ENCODE measurements around the gene GSTA3.
"Not testable (repeated sequence)": the region's sequence is repeated elsewhere in the genome, so short reads cannot be mapped to it uniquely, and the experiment has no call there.

GSTA3 gene

DNA sequence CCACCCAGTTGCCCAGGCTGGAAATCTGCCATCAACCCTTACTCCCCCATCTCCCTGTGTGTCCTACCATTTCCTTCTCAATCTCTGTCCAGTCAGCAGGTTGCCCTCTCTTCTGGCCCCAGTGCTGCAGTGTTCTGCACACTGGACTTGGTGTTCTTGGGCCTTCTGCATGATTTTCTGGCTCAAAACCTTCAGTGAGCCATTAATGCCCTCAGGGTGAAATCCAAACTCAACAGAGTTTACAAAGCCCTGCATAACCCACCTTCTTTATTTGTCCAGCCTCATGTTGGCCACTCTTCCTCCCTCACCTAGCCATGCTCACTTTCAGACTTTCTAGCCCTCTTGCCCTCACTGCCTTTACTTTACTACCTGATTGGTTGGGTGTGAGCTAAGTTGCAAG is 5.0 kb upstream of the GSTA3 start:
- DNase-seq (ENCODE audit: low read depth in 2 of 2): no peak

DNA sequence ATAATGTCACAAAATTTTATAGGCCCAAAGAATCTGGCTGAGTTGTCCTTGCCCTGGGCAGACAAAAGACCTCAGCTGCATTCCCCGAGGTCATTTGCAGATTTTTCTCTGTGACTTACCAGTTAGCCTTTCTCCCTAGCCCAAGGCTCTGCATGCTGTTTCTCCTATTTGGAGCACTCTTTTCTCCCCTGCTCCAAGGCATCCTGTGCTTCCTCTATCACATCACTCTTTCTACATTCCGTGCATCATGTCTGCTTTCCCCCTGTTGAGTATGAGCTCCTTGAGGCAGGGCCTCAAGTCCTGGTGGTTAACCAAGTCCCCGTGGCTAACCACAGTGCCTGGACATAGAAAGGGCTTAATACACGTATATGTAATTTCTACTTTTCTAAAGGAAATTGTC is 593 bp upstream of the GSTA3 start:
- DNase-seq (ENCODE audit: low read depth in 2 of 2): no peak

DNA sequence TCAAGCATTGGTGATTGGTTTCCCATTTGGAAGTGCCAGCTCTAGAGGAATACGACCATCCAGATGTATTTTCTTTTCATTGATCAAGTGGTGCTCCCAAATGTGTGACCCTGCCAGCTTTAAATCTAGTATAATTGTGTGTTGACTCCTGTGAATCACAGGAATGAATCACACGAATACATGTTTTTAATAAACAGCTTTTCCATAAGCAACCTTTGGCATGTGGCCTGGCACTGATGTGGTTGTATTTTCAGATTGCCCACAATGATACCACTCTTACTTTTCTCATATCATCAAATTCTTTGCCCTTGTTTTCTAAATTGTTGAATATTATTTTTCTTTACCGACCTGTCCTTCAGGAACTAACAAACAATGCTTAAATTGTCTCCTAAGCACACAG is 367 bp downstream of the GSTA3 start:
- no peak for DNase-seq (ENCODE audit: low read depth in 2 of 2)

DNA sequence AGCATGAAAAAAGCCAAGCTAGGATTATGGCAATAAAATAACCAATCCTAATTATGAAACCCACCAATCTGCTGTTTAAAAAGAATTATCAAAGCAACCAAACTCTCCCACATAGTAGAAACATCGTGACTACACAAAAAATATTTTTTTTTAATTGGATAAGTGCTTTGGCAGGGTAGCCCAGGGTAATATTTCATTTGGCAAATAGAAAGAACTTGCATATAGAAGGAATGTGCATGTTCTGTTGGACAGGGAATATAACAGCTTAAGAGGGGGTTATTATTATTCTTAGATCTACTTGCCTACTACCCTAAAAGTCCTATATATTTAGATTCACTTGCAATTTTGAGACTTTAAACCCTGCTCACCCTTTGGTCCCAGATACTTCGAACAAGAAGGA is 972 bp downstream of the GSTA3 start:
- DNase-seq (ENCODE audit: low read depth in 2 of 2): no peak

DNA sequence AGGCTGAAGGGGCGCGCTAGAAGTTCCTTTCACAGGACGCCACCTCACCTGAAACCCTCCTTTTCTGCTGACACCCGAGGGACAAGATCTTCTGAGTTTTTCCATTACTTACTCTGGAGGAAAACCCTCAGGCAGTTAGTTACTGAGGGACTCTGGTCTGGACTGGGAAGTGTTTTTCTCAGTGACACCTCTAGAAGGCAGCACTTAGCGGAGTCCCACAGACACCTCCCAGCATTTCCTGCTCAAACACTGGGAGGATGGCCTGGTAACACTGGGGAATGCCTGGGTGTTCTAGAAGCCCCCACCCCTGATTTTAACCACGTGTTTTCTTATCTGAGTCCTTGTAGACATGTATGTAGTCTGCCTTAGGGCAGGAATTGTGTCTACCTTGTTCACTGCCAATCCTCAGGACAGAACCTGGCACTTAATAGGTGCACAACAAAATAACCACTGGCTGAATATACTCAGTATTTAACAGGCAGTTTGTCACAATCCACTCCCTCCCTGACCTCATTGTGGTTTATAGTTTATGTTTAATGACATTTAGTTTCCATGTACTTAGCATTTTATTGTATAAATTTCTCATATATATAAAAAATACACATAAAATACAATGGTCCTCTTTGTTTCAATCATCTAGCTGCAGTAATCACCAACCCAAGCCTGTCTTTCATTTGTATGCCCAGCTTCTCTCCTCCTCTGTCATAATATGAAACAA is 4.8 kb downstream of the GSTA3 start:
- no peak for DNase-seq (ENCODE audit: low read depth in 2 of 2)

DNA sequence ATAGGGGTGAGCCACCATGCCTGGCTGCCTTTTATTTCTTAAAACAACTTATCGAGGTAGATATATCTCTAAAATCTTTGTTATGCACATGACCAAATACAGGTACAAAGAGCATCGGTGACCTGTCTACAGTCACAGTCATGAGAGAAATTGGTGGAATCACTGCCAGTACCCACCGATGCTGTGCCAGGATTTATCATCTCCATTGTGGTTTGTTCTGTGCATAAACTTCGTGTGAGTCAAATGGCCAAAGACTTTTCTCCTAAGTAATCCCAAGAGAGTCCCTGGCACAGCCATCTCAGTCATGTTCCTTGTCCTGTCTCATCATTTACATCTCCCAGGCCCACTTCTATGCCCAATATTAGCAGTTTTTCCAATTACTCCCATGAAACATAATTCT is 9.0 kb downstream of the GSTA3 start:
- no peak for DNase-seq (ENCODE audit: low read depth in 2 of 2)

DNA sequence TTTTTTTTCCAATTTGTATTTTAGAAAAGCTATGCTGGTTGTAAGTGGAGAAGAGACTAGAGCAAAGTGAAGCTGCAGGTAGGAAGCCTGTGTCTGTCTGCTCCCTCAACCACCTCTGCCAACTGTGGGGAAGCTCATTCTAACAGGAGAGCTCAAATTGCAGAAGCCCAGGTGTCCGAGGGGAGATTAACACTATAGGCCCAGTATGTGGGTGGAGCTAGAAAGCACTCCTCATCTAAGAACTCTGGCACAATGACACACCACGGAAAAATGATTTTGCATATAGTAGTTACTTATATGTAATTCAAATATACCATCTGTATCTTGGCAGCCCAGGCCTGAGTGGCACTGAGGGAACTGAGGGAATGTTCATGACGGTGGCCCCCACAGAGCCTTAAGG is 13.7 kb downstream of the GSTA3 start:
- not testable (repeated sequence) for DNase-seq (ENCODE audit: low read depth in 2 of 2)

DNA sequence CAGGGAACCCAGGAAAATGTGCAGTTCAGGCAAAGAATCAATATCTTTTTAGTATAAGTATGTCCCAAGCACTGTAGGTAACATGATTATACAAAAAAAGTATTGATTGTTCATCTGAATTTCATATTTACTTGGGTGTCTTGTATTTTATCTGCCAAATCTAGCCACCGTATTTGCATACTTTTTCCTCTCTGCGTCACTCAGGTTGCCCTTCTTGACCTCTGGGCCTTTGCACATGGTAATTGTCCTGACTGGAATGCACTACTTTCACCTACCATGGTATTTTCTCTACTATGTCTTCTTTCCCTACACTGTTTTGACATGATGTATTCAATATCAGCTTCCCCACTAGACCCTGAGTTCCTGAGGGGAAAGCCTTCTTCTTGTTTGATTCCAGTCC is 15.2 kb downstream of the GSTA3 start:
- DNase-seq (ENCODE audit: low read depth in 2 of 2): no peak

DNA sequence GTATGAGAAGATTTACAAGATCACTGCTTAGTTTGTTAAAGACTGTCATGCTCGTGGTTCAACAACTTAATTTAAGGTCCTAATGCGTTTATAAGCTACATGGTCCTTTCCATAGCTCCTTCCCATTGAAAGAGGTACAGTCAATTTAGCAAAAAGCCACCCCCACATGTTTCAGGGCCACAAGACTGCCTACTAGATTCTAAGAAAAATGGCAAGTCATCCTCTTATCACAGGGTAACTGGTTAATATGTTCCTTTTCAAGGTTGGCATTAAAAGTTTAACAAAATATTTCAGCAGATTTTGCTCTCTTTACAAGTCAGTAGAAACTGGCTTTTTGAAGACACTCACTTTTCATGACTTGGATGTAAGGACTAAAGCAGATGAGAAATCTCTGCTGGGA is 15.7 kb downstream of the GSTA3 start:
- DNase-seq (ENCODE audit: low read depth in 2 of 2): no peak

DNA sequence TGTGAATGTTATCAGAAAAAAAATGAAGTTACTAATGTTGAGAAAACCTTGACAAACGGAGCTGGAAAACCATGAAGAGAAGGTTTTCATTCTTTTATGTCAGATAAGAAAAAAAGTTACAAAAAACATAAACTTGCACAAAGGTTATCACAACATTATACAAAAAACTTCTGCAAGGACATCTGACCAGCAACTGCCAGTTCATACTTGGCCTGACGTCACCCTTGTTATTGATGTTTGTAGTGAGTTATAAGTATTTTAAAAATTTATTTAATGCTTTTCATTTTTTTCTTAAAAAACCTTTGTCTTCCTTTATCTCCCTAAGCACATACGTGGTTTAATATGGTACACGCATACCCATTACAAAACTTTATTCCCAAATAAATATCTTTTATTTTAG is 16.3 kb downstream of the GSTA3 start:
- DNase-seq (ENCODE audit: low read depth in 2 of 2): no peak

DNA sequence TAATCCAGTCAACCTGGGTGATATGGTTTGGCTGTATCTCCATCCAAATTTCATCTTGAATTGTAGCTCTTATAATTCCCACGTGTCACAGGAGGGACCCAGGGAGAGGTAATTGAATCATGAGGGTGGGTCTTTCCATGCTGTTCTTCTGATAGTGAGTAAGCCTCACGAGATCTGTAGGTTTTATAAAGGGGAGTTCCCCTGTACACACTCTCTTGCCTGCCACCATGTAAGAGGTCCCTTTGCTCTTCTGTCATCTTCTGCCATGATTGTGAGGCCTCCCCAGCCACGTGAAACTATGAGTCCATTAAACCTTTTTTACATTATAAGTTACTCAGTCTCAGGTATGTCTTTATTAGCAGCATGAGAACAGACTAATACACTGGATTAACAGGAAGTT is 19.5 kb downstream of the GSTA3 start:
- DNase-seq (ENCODE audit: low read depth in 2 of 2): no peak

DNA sequence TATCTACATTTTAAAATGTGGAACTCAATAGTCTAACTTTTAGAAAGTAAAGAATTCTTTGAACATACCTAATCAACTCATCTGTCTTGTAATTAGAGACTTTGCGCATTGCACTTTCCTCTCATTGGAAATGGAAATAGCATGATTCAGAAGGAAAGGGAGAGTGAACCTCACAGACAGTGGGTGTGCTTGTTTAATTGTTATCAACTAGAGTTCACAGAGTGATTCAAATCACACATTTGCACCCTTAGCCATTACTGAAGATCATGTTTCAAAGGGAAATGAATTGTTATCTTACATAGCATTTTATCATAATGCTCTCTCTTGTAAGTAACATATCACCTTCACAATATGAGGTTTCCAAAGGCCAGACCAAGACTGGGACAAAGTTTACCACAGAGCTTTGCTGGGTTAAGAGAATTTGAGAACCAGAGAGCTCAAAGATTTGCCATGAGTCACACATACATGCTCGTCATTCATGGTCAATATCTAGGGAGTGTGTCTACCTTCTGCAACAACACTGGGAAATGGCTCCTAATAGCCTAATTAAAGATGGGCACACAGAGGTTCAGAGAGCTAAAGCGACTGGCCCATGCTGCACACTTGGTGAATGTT is 21.5 kb downstream of the GSTA3 start:
- no peak for DNase-seq (ENCODE audit: low read depth in 2 of 2)

DNA sequence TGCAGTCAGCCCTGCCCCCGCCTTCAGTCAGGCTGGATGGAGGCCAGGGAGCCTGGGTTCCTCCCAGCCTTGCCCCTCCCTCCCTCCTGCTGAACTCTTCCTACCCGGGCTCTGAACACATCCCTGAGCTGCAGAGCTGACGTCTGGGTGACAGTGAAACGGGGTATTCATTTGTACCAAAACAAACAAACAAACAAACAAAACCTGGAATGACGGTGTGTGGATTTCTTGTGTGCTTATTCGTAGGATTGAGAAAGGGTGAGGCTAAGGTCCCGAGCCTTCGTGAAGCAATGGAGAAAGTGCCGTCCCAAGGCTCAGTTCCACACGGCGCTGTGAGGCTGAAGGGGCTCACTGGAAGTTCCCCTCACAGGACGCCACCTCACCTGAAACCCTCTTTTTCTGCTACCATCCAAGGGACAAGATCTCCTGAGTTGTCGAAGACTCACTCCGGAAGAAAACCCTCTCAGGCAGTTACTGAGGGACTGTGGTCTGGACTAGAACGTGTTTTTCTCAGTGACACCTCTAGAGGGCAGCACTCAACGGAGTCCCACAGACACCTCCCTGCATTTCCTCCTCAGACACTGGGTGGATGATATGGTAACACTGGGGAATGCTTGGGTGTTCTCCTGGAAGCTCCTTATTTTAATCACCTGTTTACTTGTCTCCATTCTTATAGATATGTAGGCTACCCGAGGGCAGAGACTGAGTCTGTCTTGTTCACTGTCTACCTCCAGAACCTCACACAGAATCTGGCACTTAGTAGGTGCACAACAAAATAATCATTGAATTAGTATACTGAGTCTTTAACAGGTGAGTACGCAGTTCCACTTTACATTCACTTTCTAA is 27.3 kb downstream of the GSTA3 start:
- DNase-seq (ENCODE audit: low read depth in 2 of 2): peak; percentile 19 to 23

DNA sequence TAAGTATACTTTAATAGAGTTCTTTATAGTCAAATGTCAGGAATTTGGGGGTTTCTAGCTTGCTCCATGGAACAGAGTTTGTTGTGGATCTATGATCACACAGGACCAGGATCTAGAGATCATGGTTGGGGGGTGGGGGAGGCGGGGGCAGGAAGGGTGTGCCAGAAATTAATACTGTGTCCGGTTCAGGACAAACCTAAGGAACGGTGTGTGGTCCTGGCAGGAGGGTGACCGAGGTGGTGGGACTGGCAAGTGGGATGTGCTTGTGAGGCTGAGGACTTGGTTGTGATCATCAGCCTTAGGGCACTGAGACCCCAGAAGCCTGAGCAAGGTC is 27.9 kb downstream of the GSTA3 start:
- no peak for DNase-seq (ENCODE audit: low read depth in 2 of 2)

DNA sequence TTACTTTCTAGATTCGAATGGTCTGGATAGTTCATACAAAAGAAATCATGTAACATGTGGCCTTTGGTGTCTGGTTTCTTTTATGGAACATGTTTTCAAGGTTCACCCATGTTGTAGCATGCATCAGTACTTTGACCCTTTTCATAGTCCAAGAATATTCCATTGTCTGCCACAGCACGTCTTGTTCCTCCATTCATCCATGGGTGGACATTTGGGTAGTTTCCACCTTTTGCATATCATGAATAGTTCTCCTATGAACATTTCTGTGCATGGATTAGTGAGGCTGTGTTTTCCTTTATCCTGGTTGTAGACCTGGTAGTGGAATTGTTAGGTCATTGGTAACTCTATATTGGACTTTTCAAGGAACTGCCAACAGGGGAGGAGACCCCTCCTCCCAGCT is 31.7 kb downstream of the GSTA3 start:
- DNase-seq (ENCODE audit: low read depth in 2 of 2): no peak

DNA sequence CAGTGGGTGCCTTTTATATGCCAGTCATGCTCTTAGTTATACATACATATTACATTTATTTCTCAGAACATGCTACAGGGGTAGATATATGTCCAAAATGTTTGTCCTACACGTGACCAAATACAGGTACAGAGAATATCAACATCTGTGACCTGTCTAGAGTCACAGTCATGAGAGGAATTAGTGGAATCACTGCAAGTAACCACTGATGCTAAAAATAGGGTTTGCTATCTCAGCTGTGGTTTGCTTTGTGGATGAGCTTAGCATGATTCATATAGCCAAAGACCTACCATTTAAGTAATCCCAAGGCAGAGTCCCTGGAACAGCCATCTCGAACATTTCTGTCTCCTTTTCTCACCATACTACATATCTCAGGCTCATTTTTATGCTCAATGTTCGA is 32.3 kb downstream of the GSTA3 start:
- no peak for DNase-seq (ENCODE audit: low read depth in 2 of 2)

DNA sequence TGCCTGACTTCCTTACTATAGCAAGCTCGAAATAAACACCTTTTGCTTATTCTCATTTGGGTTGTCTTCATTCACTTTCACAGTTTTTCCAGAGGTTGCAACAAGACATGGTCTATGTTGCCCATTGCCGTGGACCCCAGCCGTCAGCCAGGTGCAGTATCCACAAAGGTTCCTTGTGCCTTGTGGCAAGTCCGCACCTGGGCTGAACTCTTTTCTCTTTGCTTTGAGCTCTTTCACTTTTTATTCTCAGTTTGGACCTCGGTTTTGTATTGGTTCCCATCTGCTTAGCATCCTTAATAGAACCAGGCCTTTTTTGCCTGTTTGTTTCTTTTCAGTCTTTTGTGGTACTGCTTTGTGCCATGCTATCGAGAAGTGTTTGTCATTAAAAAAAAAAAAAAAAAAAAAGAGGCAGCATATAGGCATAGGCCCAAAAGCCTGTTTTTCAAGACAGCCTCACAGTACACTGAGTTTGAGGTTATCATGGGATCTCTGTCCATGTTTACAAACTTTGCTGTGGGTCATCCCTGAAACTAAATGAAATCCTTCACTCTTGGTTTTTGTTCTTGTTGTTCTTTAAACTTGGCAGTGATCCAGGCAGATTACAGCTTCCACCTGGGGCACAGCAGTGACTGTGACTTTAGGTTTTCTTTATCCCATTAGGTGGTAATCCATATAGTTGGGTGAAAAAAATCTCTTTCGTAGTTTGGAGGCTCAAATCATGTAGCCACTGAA is 33.3 kb downstream of the GSTA3 start:
- DNase-seq (ENCODE audit: low read depth in 2 of 2): no peak

DNA sequence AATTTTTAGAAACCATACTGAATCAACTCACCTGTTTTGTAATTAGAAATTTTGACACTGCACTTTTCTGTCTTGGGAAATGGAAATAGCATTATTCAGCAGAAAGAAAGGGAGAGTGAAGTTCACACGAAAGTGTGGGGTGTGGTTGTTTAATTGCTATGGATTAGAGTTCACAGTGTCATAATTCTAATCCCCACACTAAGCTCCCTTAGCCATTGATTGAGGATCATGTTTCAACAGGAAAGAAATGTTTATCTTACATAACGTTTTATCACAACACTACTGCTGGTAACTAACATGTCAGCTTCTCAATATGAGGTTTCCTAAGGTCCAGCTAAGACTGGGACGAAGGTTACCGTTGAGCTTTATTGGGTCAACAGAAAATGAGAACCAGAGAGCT is 37.5 kb downstream of the GSTA3 start:
- no peak for DNase-seq (ENCODE audit: low read depth in 2 of 2)

DNA sequence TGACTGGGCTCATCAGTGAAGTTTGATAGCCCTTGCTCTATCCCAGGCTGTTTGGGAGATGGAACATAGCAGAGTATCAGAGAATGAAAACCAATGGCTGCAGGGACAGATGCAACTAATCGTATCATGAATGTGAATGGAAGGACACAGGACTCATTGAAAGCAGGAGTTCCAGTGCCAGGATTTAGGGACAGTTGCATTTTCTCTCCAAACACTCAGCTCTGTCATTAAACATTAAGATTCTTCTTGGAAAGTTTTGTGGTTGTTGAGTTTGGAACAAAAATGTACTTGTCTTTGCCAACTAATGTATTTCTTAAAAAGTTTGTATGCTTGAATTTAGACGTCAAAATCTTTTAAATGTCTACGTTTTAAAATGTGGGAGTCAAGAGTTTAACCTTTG is 37.9 kb downstream of the GSTA3 start:
- no peak for DNase-seq (ENCODE audit: low read depth in 2 of 2)

DNA sequence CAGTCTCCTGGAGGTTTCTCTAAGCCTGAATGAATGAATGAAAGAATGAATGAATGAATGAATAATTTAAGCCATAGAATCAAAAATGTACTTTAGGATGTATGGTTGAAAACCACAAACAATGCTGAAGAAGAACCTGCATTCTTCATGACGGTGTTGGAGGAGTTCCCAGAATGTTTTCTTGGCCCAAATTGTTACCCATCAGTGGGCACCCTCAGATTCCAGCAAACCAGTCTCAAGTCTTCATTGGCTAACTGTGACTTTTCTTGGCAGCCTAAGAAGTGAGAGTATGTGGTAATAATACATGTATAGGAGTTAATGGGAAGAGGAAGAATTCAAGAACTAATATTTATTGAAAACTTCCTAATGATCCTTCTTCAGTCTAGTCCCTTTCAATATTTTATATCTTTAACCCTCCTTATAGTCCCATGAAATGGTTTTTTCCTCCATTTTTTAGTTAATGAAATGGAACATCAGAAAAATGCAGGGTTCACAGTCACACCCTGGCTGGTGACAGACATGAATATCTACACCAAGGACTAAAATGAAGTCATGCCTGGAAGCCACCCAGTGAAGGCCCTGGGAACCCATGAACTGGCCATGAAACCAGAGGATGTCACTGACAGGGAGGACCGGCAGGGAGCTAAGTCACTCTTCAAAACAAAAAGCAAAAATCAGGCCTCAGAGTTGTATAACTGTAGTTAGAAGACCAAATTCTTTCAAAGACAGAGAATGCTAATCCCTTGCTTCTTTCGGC is 39.0 kb downstream of the GSTA3 start:
- DNase-seq (ENCODE audit: low read depth in 2 of 2): not testable (repeated sequence)

DNA sequence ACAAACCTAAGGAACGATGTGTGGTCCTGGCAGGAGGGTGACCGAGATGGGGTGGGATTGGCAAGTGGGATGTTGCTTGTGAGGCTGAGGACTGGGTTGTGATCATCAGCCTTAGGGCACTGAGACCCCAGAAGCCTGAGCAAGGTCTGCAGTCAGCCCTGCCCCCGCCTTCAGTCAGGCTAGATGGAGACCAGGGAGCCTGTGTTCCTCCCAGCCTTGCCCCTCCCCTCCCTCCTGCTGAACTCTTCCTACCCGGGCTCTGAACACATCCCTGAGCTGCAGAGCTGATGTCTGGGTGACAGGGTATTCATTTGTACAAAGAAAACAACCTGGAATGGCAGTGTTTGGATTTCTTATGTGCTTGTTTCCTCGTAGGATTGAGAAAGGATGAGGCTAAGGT is 40.6 kb downstream of the GSTA3 start:
- DNase-seq (ENCODE audit: low read depth in 2 of 2): not testable (repeated sequence)

DNA sequence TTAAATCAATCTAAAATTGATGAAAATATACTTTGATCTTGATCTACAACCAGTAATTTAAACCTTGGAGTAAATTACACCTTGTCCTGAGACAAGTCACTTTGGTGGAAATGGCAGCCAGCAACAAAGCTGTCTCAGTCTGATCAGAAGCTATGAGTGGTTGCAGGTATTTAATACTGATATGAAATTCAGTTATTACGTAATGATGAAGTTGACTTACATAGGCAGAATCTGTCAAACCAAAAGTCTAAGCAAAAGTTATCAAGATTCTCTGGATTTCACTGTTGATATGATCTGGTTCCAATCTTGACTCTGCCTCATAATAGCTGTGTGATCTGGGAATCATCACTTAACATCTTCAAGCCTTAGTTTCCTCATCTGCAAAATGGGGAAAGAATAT is 41.3 kb downstream of the GSTA3 start:
- no peak for DNase-seq (ENCODE audit: low read depth in 2 of 2)

Measured in stimulated activated CD8-positive, alpha-beta memory T cell treated with anti-CD3 and anti-CD28 coated beads, Interleukin-15, amount 100 ng/mL, for 4 hours (primary cell).